ENCODE results near the gene SLTM. TPM values are rescaled to one million over a fixed set of nuclear protein-coding genes. Genes with fewer than 3 reads are reported as not detected.
"Not testable (repeated sequence)": the region's sequence is repeated elsewhere in the genome, so short reads cannot be mapped to it uniquely, and the experiment has no call there.

The SLTM gene
- polyA plus RNA-seq, 1 of the 3 experiments (the other 2 are of a cell fraction), result 54.3 TPM

- Histone ChIP-seq H3K36me3 (replicated peaks in 1 of 2; ENCODE audit: control insufficient read depth in 1 of 2, insufficient read depth in 2 of 2, low read length in 1 of 2) (no peaks in the 10 kb centered on the region), H3K79me2 (ENCODE audit: insufficient read depth) (no peaks in the 10 kb centered on the region), H3K27me3 (ENCODE audit: insufficient read depth) (no peaks in the 10 kb centered on the region), H3K9me2 (no peaks in the 10 kb centered on the region), H3K9me3 (no peaks in the 10 kb centered on the region), H3K4me1 (ENCODE audit: control insufficient read depth in 1 of 2, insufficient read depth in 2 of 2, low read depth in 1 of 2, low read length in 1 of 2) (peaks cover 0 to 16% of the 10 kb centered on the region in 2 experiments; a peak in 2 of 4 replicates), H3K4me2 (no peak overlapping the region), H3K27ac (ENCODE audit: low read depth in 2 of 2, low read length in 1 of 2) (peak overlapping the region; percentile 12 to 39; a peak in 1 of 4 replicates), H2AFZ (ENCODE audit: low read depth) (no peak overlapping the region), H3F3A (replicated peaks; ENCODE audit: insufficient read depth) (no peaks in the 10 kb centered on the region), H3K4me3 (ENCODE audit: low read depth in 2 of 2, low read length in 1 of 2) (no peak overlapping the region), H3K9ac (no peak overlapping the region), H4K20me1 (ENCODE audit: insufficient read depth) (no peaks in the 10 kb centered on the region)
- WGBS (ENCODE audit: low lambda C conversion rate), result 56% methylated on average over 5 of the region's 5 CpGs
- ChIA-PET CTCF (interaction anchor here (0.6 to 0.7 kb wide), 2 partner anchors 29 to 32 kb away, joined by 3 to 4 read pairs; no protein-coding TSS in a partner anchor), POLR2A (no interaction called here)
- TF ChIP-seq RFX5 (IDR thresholded peaks at IDR 0.05; ENCODE audit: low read length) (no peak), ELF1 (IDR thresholded peaks at IDR 0.05) (no peak), NRF1 (IDR thresholded peaks at IDR 0.05; ENCODE audit: low read depth, low read length) (no peak), NFIC (IDR thresholded peaks at IDR 0.05; ENCODE audit: borderline replicate concordance) (peak; percentile 66), JUND (IDR thresholded peaks at IDR 0.05) (peak; percentile 25; the same call in 1 of the 2 replicates), TCF12 (IDR thresholded peaks at IDR 0.05) (peak; percentile 28; the same call in 1 of the 2 replicates), MAX (IDR thresholded peaks at IDR 0.05; ENCODE audit: low read depth) (no peak), RAD21 (IDR thresholded peaks at IDR 0.05; ENCODE audit: low read length) (no peak), MXI1 (IDR thresholded peaks at IDR 0.05; ENCODE audit: low read depth, low read length) (no peak), IRF3 (IDR thresholded peaks at IDR 0.05; ENCODE audit: low read depth, low read length) (no peak), FOSL2 (IDR thresholded peaks at IDR 0.05; ENCODE audit: borderline replicate concordance, low read depth) (peak; percentile 50; the same call in 1 of the 2 replicates)
- DNase-seq, result no peak
Observed at GRCh38 chr15:58951388-58952007, 18.0 kb upstream of the SLTM start.

GRCh38 chr15:58947179-58947578 is 13.7 kb upstream of the SLTM start:
- DNase-seq, result no peak
- H3K79me2 ChIP-seq (ENCODE audit: insufficient read depth), result no peaks in the 10 kb centered on the region
- H4K20me1 ChIP-seq (ENCODE audit: insufficient read depth), result no peaks in the 10 kb centered on the region
- POLR2A ChIA-PET, result no interaction called here
- CTCF ChIA-PET, result no interaction called here
- no peak overlapping the region for H3K4me3 ChIP-seq (ENCODE audit: low read depth in 2 of 2, low read length in 1 of 2)
- no peak for TF ChIP-seq POLR2AphosphoS5 (IDR thresholded peaks at IDR 0.05; ENCODE audit: low read depth, low read length)
- no peak for TF ChIP-seq MAX (IDR thresholded peaks at IDR 0.05; ENCODE audit: low read depth)
- no peak for TF ChIP-seq MEF2A (IDR thresholded peaks at IDR 0.05; ENCODE audit: borderline replicate concordance, low read depth)
- TF ChIP-seq FOXJ3 (CRISPR knock-in tag; IDR thresholded peaks at IDR 0.05), result no peak
- TF ChIP-seq RXRA (IDR thresholded peaks at IDR 0.05; ENCODE audit: borderline replicate concordance, low read depth), result no peak
- TF ChIP-seq YY1 (IDR thresholded peaks at IDR 0.05; ENCODE audit: low read depth), result no peak
- TF ChIP-seq EP300 (IDR thresholded peaks at IDR 0.05; ENCODE audit: borderline replicate concordance in 1 of 2, low read depth in 1 of 2, low read length in 1 of 2), result no peak
- TF ChIP-seq EZH2phosphoT487 (IDR thresholded peaks at IDR 0.05; ENCODE audit: borderline replicate concordance, low read depth), result no peak
- no peak for TF ChIP-seq GABPA (IDR thresholded peaks at IDR 0.05; ENCODE audit: low read depth)
- no peak for TF ChIP-seq ZBTB33 (IDR thresholded peaks at IDR 0.05; ENCODE audit: borderline replicate concordance, low read depth)
- peaks cover 0 to 4% of the 10 kb centered on the region in 2 experiments; a peak in 2 of 4 replicates for H3K4me1 ChIP-seq (ENCODE audit: control insufficient read depth in 1 of 2, insufficient read depth in 2 of 2, low read depth in 1 of 2, low read length in 1 of 2)
- no peaks in the 10 kb centered on the region for H3K9me2 ChIP-seq
- 81% methylated on average over 3 of the region's 3 CpGs for WGBS (ENCODE audit: low lambda C conversion rate)
- H2AFZ ChIP-seq (ENCODE audit: low read depth), result no peak overlapping the region
- H3K36me3 ChIP-seq (replicated peaks in 1 of 2; ENCODE audit: control insufficient read depth in 1 of 2, insufficient read depth in 2 of 2, low read length in 1 of 2), result no peaks in the 10 kb centered on the region
- no peak overlapping the region for H3K9ac ChIP-seq
- H3K27ac ChIP-seq (ENCODE audit: low read depth in 2 of 2, low read length in 1 of 2), result no peak overlapping the region
- H3F3A ChIP-seq (replicated peaks; ENCODE audit: insufficient read depth), result no peaks in the 10 kb centered on the region
- H3K9me3 ChIP-seq, result no peaks in the 10 kb centered on the region
- H3K27me3 ChIP-seq (ENCODE audit: insufficient read depth), result no peaks in the 10 kb centered on the region; the same call in 1 of the 2 replicates
- no peak overlapping the region for H3K4me2 ChIP-seq

- H3K36me3 ChIP-seq (replicated peaks in 1 of 2; ENCODE audit: control insufficient read depth in 1 of 2, insufficient read depth in 2 of 2, low read length in 1 of 2); H3K4me3 ChIP-seq (ENCODE audit: low read depth in 2 of 2, low read length in 1 of 2); H3F3A ChIP-seq (replicated peaks; ENCODE audit: insufficient read depth); H3K4me2 ChIP-seq; CTCF ChIA-PET; H3K9me2 ChIP-seq; POLR2A ChIA-PET; H3K9ac ChIP-seq; DNase-seq; H3K9me3 ChIP-seq; H3K27me3 ChIP-seq (ENCODE audit: insufficient read depth); H3K4me1 ChIP-seq (ENCODE audit: control insufficient read depth in 1 of 2, insufficient read depth in 2 of 2, low read depth in 1 of 2, low read length in 1 of 2): not testable (repeated sequence)
- WGBS (ENCODE audit: low lambda C conversion rate), result 98% methylated on average over 8 of the region's 8 CpGs
- Histone ChIP-seq H2AFZ (ENCODE audit: low read depth) (peak overlapping the region; percentile 92; the same call in 1 of the 2 replicates), H3K79me2 (ENCODE audit: insufficient read depth) (peaks cover 33% of the 10 kb centered on the region), H4K20me1 (ENCODE audit: insufficient read depth) (peaks cover 11% of the 10 kb centered on the region), H3K27ac (ENCODE audit: low read depth in 2 of 2, low read length in 1 of 2) (peak overlapping the region in 1 of 2 experiments; percentile 97; a peak in 1 of 4 replicates)
Observed at GRCh38 chr15:58934974-58935373, 1.5 kb upstream of the SLTM start.
